Suppressor macrophage treated with lipopolysaccharide for 1 hour (primary cell): ENCODE measurements around the gene PTH1R.

ENCODE experiments used
- DNase-seq, 3 donors: peaks; one replicate each; pipeline ENCODE4 v3.0.0-alpha.2; 2020 to 2022

Gene PTH1R

GRCh38 chr3:46884427-46884826, 6.9 kb downstream of the PTH1R start:
- no peak for DNase-seq

- no peak for DNase-seq
Measured at GRCh38 chr3:46884929-46885328, 7.4 kb downstream of the PTH1R start.

GRCh38 chr3:46885612-46886011, 8.1 kb downstream of the PTH1R start:
- DNase-seq = no peak

GRCh38 chr3:46887980-46888494, 10.5 kb downstream of the PTH1R start:
- DNase-seq = no peak

- no peak for DNase-seq
Measured at GRCh38 chr3:46888705-46889104, 11.2 kb downstream of the PTH1R start.

- DNase-seq = peak in 1 of 3 donors; percentile 22
Measured at GRCh38 chr3:46889381-46890110, 12.0 kb downstream of the PTH1R start.

GRCh38 chr3:46890132-46890531, 12.6 kb downstream of the PTH1R start:
- no peak for DNase-seq

- DNase-seq = no peak
Measured at GRCh38 chr3:46891132-46891531, 13.6 kb downstream of the PTH1R start.

- peak; percentile 72 to 87 (median 79) for DNase-seq
Measured at GRCh38 chr3:46892285-46893145, 15.0 kb downstream of the PTH1R start.

GRCh38 chr3:46893146-46893748, 15.7 kb downstream of the PTH1R start:
- no peak for DNase-seq

- DNase-seq = peak; percentile 29 to 50 (median 36)
Measured at GRCh38 chr3:46893763-46894162, 16.2 kb downstream of the PTH1R start.

GRCh38 chr3:46894256-46894655, 16.7 kb downstream of the PTH1R start:
- no peak for DNase-seq

- DNase-seq = peak; percentile 71 to 90 (median 80)
Measured at GRCh38 chr3:46895204-46895660, 17.7 kb downstream of the PTH1R start.

- DNase-seq = no peak
Measured at GRCh38 chr3:46895761-46896160, 18.2 kb downstream of the PTH1R start.

GRCh38 chr3:46896386-46896785, 18.9 kb downstream of the PTH1R start:
- DNase-seq = no peak

- DNase-seq = no peak
Measured at GRCh38 chr3:46897031-46897430, 19.5 kb downstream of the PTH1R start.

- DNase-seq = no peak
Measured at GRCh38 chr3:46897829-46898320, 20.4 kb downstream of the PTH1R start.

GRCh38 chr3:46898321-46899150, 21.0 kb downstream of the PTH1R start:
- DNase-seq = no peak

GRCh38 chr3:46899151-46900006, 21.9 kb downstream of the PTH1R start:
- DNase-seq = no peak

- DNase-seq = no peak
Measured at GRCh38 chr3:46900007-46900292, 22.4 kb downstream of the PTH1R start.

- DNase-seq = no peak
Measured at GRCh38 chr3:46900356-46900755, 22.8 kb downstream of the PTH1R start.
